ENCODE results near the gene PRDM16.
"Not testable (repeated sequence)": the region's sequence is repeated elsewhere in the genome, so short reads cannot be mapped to it uniquely, and the experiment has no call there.

Gene PRDM16

DNA sequence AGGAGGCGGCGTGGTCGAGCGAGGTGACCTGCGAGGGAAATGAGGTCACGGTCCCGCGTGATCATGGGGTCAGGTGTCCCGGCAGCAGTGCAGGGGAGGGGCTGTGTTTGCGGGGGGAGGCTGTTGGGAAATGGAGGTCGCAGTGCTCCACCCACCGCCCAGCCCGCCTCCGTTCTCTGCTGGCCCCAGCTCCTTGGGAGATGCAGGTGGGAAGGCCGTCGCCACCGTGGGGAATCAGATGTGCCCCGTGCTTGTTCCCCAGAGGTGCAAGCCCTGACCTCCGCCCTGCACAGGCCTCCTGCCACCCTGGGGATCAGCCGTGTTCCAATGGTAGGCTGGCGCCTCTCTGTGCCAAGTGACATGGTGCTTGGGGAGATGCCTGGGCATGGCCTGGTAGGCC is 95.7 kb downstream of the PRDM16 start:
- Histone ChIP-seq H3K27me3 (ENCODE audit: control insufficient read depth in 1 of 2, insufficient read depth in 2 of 2, low read length in 2 of 2) (no peaks in the 10 kb centered on the region), H3K36me3 (ENCODE audit: control insufficient read depth in 1 of 2, insufficient read depth in 2 of 2, low read length in 2 of 2) (no peaks in the 10 kb centered on the region), H3K27ac (ENCODE audit: low read depth, low read length) (no peak overlapping the region), H3K9me3 (ENCODE audit: control insufficient read depth in 1 of 2, low read length in 2 of 2) (no peaks in the 10 kb centered on the region), H3K4me1 (ENCODE audit: control insufficient read depth in 1 of 2, insufficient read depth in 2 of 2, low read length in 2 of 2) (peaks cover 10 to 11% of the 10 kb centered on the region in 2 donors), H3K4me3 (ENCODE audit: low read depth in 1 of 2, low read length in 2 of 2) (no peak overlapping the region), H3K9ac (ENCODE audit: low read depth in 1 of 2, low read length in 2 of 2) (no peak overlapping the region)

DNA sequence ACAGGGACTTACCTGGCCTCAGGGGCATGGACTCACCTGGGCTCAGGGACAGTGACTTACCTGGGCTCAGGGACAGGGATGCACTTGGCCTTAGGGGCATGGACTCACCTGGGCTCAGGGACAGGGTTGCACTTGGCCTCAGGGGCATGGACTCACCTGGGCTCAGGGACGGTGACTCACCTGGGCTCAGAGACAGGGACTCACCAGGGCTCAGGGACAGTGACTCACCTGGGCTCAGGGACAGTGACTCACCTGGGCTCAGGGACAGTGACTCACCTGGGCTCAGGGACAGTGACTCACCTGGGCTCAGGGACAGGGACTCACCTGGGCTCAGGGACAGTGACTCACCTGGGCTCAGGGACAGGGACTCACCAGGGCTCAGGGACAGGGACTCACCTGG is 96.2 kb downstream of the PRDM16 start:
- not testable (repeated sequence) for H3K9me3 ChIP-seq (ENCODE audit: control insufficient read depth in 1 of 2, low read length in 2 of 2); H3K9ac ChIP-seq (ENCODE audit: low read depth in 1 of 2, low read length in 2 of 2); H3K27me3 ChIP-seq (ENCODE audit: control insufficient read depth in 1 of 2, insufficient read depth in 2 of 2, low read length in 2 of 2); H3K36me3 ChIP-seq (ENCODE audit: control insufficient read depth in 1 of 2, insufficient read depth in 2 of 2, low read length in 2 of 2); H3K4me3 ChIP-seq (ENCODE audit: low read depth in 1 of 2, low read length in 2 of 2)
- Histone ChIP-seq H3K27ac (ENCODE audit: low read depth, low read length) (peak overlapping the region; percentile 20), H3K4me1 (ENCODE audit: control insufficient read depth in 1 of 2, insufficient read depth in 2 of 2, low read length in 2 of 2) (peaks cover 15 to 16% of the 10 kb centered on the region in 2 donors)

DNA sequence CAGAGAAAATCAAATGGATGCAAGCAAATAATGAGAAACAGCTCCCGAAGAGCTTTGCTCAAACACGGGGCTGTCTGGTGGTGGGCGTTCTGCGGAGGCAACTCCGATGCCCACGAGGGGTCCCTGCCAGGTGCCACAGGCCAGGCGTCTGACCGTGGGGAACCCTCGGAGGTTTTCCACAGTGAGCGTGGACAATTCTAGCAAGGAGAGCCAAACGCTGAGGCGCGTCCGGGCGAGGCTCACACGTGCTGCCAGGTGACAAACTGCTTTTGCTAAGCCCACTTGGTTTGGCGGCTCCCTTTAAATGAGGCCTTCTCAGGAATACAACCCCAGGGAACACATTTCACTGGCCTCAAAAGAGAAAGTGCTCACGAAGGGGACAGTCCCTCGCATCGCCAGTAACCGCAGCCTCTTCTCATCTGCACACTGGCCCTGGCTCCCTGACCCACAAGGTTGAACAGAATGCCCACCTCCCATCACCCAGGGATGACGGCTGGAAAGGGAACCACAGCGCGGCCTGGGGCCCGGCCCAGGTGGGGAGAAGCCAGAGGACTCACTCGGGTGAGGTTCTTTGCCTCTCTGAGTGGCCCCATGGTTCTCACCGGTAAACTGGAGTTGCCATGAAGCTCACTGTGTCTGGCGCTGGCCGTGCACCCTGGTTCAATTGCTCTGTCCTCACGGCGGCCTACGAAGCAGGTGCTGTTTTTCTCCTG is 97.4 kb downstream of the PRDM16 start:
- H3K4me1 ChIP-seq (ENCODE audit: control insufficient read depth in 1 of 2, insufficient read depth in 2 of 2, low read length in 2 of 2) = peaks cover 27 to 28% of the 10 kb centered on the region in 2 donors
- H3K4me3 ChIP-seq (ENCODE audit: low read depth in 1 of 2, low read length in 2 of 2) = no peak overlapping the region
- H3K27me3 ChIP-seq (ENCODE audit: control insufficient read depth in 1 of 2, insufficient read depth in 2 of 2, low read length in 2 of 2) = no peaks in the 10 kb centered on the region
- H3K9me3 ChIP-seq (ENCODE audit: control insufficient read depth in 1 of 2, low read length in 2 of 2) = no peaks in the 10 kb centered on the region
- no peak overlapping the region for H3K9ac ChIP-seq (ENCODE audit: low read depth in 1 of 2, low read length in 2 of 2)
- no peak overlapping the region for H3K27ac ChIP-seq (ENCODE audit: low read depth, low read length)
- H3K36me3 ChIP-seq (ENCODE audit: control insufficient read depth in 1 of 2, insufficient read depth in 2 of 2, low read length in 2 of 2) = no peaks in the 10 kb centered on the region

DNA sequence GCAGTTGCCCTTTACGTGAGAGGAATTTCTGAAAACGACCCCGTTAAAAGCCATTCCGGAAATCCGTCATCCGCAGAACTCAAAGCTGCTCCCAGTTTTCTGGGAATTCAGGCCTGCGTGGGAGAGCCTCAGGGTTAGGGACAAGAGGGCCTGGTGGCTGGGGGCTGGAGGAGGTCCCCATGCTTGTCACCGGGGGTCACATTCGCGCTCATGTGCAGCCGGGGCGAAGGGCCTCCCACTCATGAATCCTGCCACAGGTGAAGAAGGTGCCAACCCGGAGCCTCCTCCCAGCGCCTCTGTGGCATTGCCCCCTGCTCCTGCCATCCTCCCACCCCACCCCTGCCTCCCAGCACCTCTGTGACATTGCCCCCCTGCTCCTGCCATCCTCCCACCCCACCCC is 98.3 kb downstream of the PRDM16 start:
- H3K36me3 ChIP-seq (ENCODE audit: control insufficient read depth in 1 of 2, insufficient read depth in 2 of 2, low read length in 2 of 2) = no peaks in the 10 kb centered on the region
- H3K27ac ChIP-seq (ENCODE audit: low read depth, low read length) = no peak overlapping the region
- no peak overlapping the region for H3K4me3 ChIP-seq (ENCODE audit: low read depth in 1 of 2, low read length in 2 of 2)
- H3K4me1 ChIP-seq (ENCODE audit: control insufficient read depth in 1 of 2, insufficient read depth in 2 of 2, low read length in 2 of 2) = peaks cover 31 to 33% of the 10 kb centered on the region in 2 donors
- no peaks in the 10 kb centered on the region for H3K9me3 ChIP-seq (ENCODE audit: control insufficient read depth in 1 of 2, low read length in 2 of 2)
- H3K27me3 ChIP-seq (ENCODE audit: control insufficient read depth in 1 of 2, insufficient read depth in 2 of 2, low read length in 2 of 2) = no peaks in the 10 kb centered on the region
- H3K9ac ChIP-seq (ENCODE audit: low read depth in 1 of 2, low read length in 2 of 2) = no peak overlapping the region

DNA sequence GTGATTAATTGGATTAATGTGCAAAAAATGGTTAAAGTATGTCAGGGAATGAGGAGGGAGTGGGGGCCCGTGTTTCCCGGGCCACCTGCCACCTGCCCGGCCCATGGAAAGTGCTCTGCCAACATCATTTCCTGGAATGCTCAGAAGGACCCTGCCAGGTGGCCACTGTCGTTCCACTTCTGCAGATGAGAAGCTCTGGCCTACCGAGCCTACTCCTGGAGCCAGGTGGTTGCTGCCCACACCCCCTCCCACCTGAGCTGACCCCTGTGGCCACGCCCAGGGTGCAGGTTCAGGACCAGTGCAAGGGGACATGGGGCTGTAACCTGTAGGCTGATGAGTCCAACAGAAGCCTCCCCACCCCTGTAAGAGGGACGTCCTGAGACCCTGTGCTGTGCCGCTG is 99.7 kb downstream of the PRDM16 start:
- no peaks in the 10 kb centered on the region for H3K27me3 ChIP-seq (ENCODE audit: control insufficient read depth in 1 of 2, insufficient read depth in 2 of 2, low read length in 2 of 2)
- H3K36me3 ChIP-seq (ENCODE audit: control insufficient read depth in 1 of 2, insufficient read depth in 2 of 2, low read length in 2 of 2) = no peaks in the 10 kb centered on the region
- H3K27ac ChIP-seq (ENCODE audit: low read depth, low read length) = no peak overlapping the region
- H3K9ac ChIP-seq (ENCODE audit: low read depth in 1 of 2, low read length in 2 of 2) = no peak overlapping the region
- no peak overlapping the region for H3K4me3 ChIP-seq (ENCODE audit: low read depth in 1 of 2, low read length in 2 of 2)
- no peaks in the 10 kb centered on the region for H3K9me3 ChIP-seq (ENCODE audit: control insufficient read depth in 1 of 2, low read length in 2 of 2)
- peaks cover 33 to 39% of the 10 kb centered on the region in 2 donors for H3K4me1 ChIP-seq (ENCODE audit: control insufficient read depth in 1 of 2, insufficient read depth in 2 of 2, low read length in 2 of 2)

DNA sequence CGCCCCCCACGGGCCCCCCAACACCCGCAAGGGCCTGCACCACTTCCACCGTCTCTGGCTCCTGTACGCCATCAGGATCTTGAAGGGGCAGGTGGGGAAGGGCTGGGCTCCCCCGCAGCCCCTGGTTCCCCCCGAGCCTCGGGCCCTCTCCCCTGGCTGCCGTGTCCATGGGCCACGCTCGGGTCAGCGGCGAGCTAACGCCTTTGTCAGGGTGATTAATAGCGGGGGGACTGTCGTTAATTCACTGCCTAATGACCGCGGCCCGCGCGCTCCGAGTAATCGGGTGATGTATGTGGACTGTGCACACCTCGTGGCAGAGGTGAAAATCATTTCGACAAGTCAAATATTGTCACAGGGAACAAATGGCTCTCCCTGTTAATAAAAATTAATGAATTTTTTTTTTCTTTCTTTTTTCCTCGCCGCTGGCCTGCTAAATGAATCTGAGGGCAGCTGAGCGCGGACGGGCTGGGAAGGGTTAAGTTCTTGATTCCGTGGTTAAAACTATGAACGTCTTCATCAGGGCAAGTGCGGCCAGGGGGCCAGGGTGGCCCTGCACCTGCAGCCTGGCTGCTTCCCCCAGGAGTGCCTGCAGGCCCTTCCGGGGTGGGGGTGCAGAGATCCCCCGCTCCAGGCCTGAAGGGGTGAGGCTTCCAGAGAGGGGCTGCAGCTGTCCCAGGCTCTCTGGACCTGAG is 100.8 kb downstream of the PRDM16 start:
- H3K4me3 ChIP-seq (ENCODE audit: low read depth in 1 of 2, low read length in 2 of 2) = peak overlapping the region in 1 of 2 donors; percentile 49
- peak overlapping the region in 1 of 2 donors; percentile 37 for H3K9ac ChIP-seq (ENCODE audit: low read depth in 1 of 2, low read length in 2 of 2)
- H3K4me1 ChIP-seq (ENCODE audit: control insufficient read depth in 1 of 2, insufficient read depth in 2 of 2, low read length in 2 of 2) = peaks cover 45 to 50% of the 10 kb centered on the region in 2 donors

DNA sequence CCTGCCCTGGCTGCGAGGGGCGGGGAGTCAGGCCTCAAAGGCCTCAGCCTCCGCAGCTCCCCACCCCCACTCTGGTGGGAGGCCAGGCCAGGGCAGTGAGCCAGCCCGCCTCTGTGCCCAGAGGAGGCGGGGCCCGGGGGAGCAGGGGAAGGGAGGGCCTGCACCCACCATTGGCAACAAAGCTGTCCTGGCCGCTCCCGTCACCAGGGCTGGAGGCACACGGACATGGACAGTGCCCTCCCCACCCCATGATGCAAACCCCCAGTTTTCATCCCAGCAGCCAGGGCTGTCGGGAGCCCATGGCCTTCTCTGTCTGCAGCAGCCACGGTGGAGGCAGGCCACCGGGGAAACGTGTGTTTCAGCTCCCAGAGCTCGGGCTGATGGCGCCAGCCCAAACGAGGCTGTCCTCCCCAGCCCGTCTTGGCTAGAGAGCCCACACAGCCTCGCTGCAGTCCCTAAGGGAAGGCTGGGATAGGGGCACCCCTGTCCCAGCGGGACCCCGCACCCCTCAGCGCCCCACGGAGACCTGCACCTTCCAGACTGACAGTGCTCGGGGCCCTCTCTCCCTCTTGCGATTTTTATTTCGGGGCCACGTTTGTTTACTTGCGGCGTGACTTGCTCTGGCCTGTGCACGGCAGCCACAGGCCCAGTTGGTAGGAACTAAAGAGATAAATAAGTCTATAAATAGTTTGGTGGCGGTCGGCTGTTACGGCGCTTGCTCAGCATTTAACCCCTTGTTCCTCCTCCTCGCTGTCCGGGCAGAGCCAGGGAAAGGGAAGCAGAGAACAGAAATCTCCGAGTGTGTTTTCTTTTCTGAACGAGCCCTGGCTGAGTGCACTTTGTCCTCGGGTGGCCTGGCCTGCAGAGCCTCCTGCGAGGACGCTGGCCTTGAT is 101.8 kb downstream of the PRDM16 start:
- H3K27me3 ChIP-seq (ENCODE audit: control insufficient read depth in 1 of 2, insufficient read depth in 2 of 2, low read length in 2 of 2) = no peaks in the 10 kb centered on the region
- H3K9me3 ChIP-seq (ENCODE audit: control insufficient read depth in 1 of 2, low read length in 2 of 2) = no peaks in the 10 kb centered on the region
- H3K4me1 ChIP-seq (ENCODE audit: control insufficient read depth in 1 of 2, insufficient read depth in 2 of 2, low read length in 2 of 2) = peaks cover 52 to 57% of the 10 kb centered on the region in 2 donors
- peak overlapping the region; percentile 37 to 54 for H3K9ac ChIP-seq (ENCODE audit: low read depth in 1 of 2, low read length in 2 of 2)
- H3K27ac ChIP-seq (ENCODE audit: low read depth, low read length) = peak overlapping the region; percentile 70
- H3K36me3 ChIP-seq (ENCODE audit: control insufficient read depth in 1 of 2, insufficient read depth in 2 of 2, low read length in 2 of 2) = no peaks in the 10 kb centered on the region
- H3K4me3 ChIP-seq (ENCODE audit: low read depth in 1 of 2, low read length in 2 of 2) = peak overlapping the region; percentile 49 to 60

More for the DNA sequence above, 100.8 kb downstream of the PRDM16 start:
- no peaks in the 10 kb centered on the region for H3K27me3 ChIP-seq (ENCODE audit: control insufficient read depth in 1 of 2, insufficient read depth in 2 of 2, low read length in 2 of 2)
- H3K27ac ChIP-seq (ENCODE audit: low read depth, low read length) = peak overlapping the region; percentile 70
- no peaks in the 10 kb centered on the region for H3K36me3 ChIP-seq (ENCODE audit: control insufficient read depth in 1 of 2, insufficient read depth in 2 of 2, low read length in 2 of 2)
- H3K9me3 ChIP-seq (ENCODE audit: control insufficient read depth in 1 of 2, low read length in 2 of 2) = no peaks in the 10 kb centered on the region

DNA sequence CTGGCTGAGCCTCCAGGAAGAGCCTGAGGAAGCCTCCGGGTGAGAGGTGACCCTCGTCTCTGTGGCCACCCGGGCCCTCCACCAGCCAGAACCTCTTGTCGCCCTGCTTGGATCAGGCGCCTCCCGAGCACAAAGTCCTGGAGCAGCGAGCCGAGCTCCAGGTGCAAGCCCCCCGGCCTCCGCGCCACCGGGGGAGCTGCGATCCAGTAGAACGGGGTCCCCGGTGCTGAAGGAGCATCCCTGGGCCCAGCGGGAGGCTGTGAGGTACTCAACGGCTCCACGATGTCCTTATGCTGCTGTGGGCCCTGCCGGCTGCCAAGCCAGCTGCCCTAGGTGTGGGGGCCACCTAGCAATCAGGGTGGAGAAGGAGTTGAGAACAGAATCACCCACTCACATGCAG is 102.8 kb downstream of the PRDM16 start:
- H3K9me3 ChIP-seq (ENCODE audit: control insufficient read depth in 1 of 2, low read length in 2 of 2) = no peaks in the 10 kb centered on the region
- H3K4me1 ChIP-seq (ENCODE audit: control insufficient read depth in 1 of 2, insufficient read depth in 2 of 2, low read length in 2 of 2) = peaks cover 52 to 57% of the 10 kb centered on the region in 2 donors
- no peaks in the 10 kb centered on the region for H3K36me3 ChIP-seq (ENCODE audit: control insufficient read depth in 1 of 2, insufficient read depth in 2 of 2, low read length in 2 of 2)
- H3K27me3 ChIP-seq (ENCODE audit: control insufficient read depth in 1 of 2, insufficient read depth in 2 of 2, low read length in 2 of 2) = no peaks in the 10 kb centered on the region
- H3K27ac ChIP-seq (ENCODE audit: low read depth, low read length) = no peak overlapping the region
- H3K4me3 ChIP-seq (ENCODE audit: low read depth in 1 of 2, low read length in 2 of 2) = no peak overlapping the region
- H3K9ac ChIP-seq (ENCODE audit: low read depth in 1 of 2, low read length in 2 of 2) = peak overlapping the region in 1 of 2 donors; percentile 37

DNA sequence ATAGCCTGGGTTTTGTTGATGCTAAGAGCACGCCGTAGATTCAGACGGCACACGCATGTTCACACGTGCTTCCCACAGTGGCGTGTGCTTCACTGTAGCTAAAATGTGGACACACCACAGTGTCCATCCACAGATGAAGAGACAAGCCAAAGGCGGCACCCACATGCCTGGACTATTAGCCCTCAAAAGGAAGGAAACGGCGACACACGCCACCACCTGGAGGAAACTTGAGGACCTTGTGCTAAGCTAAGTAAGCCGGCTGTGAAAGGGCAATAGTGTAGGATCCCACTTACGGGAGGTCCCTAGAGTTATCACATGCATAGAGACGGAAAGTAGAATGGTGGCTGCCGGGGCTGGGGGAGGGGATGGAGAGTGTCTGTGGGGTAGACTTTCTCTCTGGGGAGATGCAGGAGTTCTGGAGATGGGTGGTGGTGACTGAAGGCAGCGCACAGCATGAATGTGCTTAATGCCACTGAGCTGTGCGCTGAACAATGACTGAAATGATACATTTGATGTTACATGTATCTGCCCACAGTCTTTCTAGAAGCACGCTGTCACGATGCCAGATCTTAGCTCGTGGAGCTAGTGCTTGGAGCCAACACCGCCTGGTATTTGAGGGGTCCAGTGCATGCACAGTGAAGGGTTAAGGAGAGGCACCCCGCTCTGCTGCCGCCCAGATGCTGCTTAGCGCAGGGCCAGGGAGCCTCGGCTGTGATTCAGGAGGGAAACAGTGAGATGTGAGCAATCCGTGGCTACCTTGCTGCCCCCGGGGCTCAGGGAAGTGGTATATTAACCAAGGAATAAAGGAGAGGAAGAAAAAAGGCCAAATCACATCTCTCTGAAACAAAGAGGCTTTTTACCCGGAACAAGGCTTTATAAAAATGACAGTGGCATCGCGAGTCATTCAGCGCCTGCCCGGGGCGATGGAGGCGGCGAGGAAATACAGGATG is 103.7 kb downstream of the PRDM16 start:
- Histone ChIP-seq H3K27me3 (ENCODE audit: control insufficient read depth in 1 of 2, insufficient read depth in 2 of 2, low read length in 2 of 2) (no peaks in the 10 kb centered on the region), H3K36me3 (ENCODE audit: control insufficient read depth in 1 of 2, insufficient read depth in 2 of 2, low read length in 2 of 2) (no peaks in the 10 kb centered on the region), H3K9me3 (ENCODE audit: control insufficient read depth in 1 of 2, low read length in 2 of 2) (no peaks in the 10 kb centered on the region), H3K9ac (ENCODE audit: low read depth in 1 of 2, low read length in 2 of 2) (no peak overlapping the region), H3K4me1 (ENCODE audit: control insufficient read depth in 1 of 2, insufficient read depth in 2 of 2, low read length in 2 of 2) (peaks cover 52 to 57% of the 10 kb centered on the region in 2 donors), H3K4me3 (ENCODE audit: low read depth in 1 of 2, low read length in 2 of 2) (no peak overlapping the region), H3K27ac (ENCODE audit: low read depth, low read length) (no peak overlapping the region)
